ENCODE measurements around the gene COA4.

Gene COA4

GRCh38 chr11:73860202-73860601 lies 16.4 kb downstream of the COA4 start:
- DNase-seq, result no peak

- DNase-seq, result no peak
Measured at GRCh38 chr11:73859671-73860070, 17.0 kb downstream of the COA4 start.

GRCh38 chr11:73856031-73856567 lies 20.5 kb downstream of the COA4 start:
- no peak for DNase-seq

- DNase-seq, result no peak
Measured at GRCh38 chr11:73854680-73855079, 22.0 kb downstream of the COA4 start.

- no peak for DNase-seq
Measured at GRCh38 chr11:73852049-73852448, 24.6 kb downstream of the COA4 start.

GRCh38 chr11:73851046-73851764 lies 25.4 kb downstream of the COA4 start:
- no peak for DNase-seq

- no peak for DNase-seq
Measured at GRCh38 chr11:73839123-73839457, 37.6 kb downstream of the COA4 start.

GRCh38 chr11:73838443-73839122 lies 38.1 kb downstream of the COA4 start:
- no peak for DNase-seq

GRCh38 chr11:73833067-73833466 lies 43.6 kb downstream of the COA4 start:
- no peak for DNase-seq

GRCh38 chr11:73830261-73830660 lies 46.4 kb downstream of the COA4 start:
- no peak for DNase-seq
